A673 (cell line): ENCODE measurements around the gene GMDS. TPM values are rescaled to one million over a fixed set of nuclear protein-coding genes. Genes with fewer than 3 reads are reported as not detected.

Experiments
- BruUV-seq: library from RNA; stranded (reverse); fragments of 400-500 nt; replicated peaks from 2 replicates; lab custom pipeline; 2021; lab: Mats Ljungman, UMichigan
- CTCF ChIA-PET: fragments of 300-600 bp; sonication (Branson Sonifier 250); formaldehyde crosslinking; loops from one replicate; lab custom pipeline; 2022; ENCODE audit warnings: antibody characterized with exemption; lab: Charles Lee
- POLR2A ChIA-PET: fragments of 300-600 bp; sonication (Branson Sonifier 250); formaldehyde crosslinking; loops from one replicate; lab custom pipeline; 2022; ENCODE audit warnings: antibody characterized with exemption; ENCODE audit not compliant: low non-redundant PET; lab: Charles Lee
- DNase-seq: peaks from one replicate; pipeline ENCODE4 v3.0.0-alpha.2; 2015; ENCODE audit warnings: low spot score
- H3K27ac ChIP-seq: fragments of 200-600 bp; sonication (generic); 2 replicates; pipeline ENCODE4 v1.5.1; 2016; ENCODE audit warnings: mixed run types, low read depth, mild to moderate bottlenecking, mixed read lengths, antibody characterized with exemption, low read length; ENCODE audit not compliant: poor library complexity, severe bottlenecking
- H3K27me3 ChIP-seq: fragments of 200-600 bp; sonication (generic); replicated peaks from 2 replicates; pipeline ENCODE4 v1.6.1; 2017; ENCODE audit warnings: mixed run types, low read depth, mild to moderate bottlenecking, mixed read lengths, antibody characterized with exemption, low read length; ENCODE audit not compliant: insufficient read depth, poor library complexity
- H3K36me3 ChIP-seq: fragments of 200-600 bp; sonication (generic); 2 replicates; pipeline ENCODE4 v1.6.1; 2016; ENCODE audit warnings: mixed run types, mild to moderate bottlenecking, mixed read lengths, antibody characterized with exemption, low read length; ENCODE audit not compliant: insufficient read depth, poor library complexity, severe bottlenecking
- H3K4me1 ChIP-seq: fragments of 200-600 bp; sonication (generic); 2 replicates; pipeline ENCODE4 v1.6.1; 2017; ENCODE audit warnings: mixed run types, mild to moderate bottlenecking, mixed read lengths, antibody characterized with exemption, low read length; ENCODE audit not compliant: insufficient read depth, poor library complexity, severe bottlenecking
- H3K4me3 ChIP-seq: fragments of 200-600 bp; sonication (generic); 2 replicates; pipeline ENCODE4 v1.5.1; 2016; ENCODE audit warnings: low read depth, mixed run types, mild to moderate bottlenecking, mixed read lengths, low read length; ENCODE audit not compliant: poor library complexity, severe bottlenecking
- H3K9me3 ChIP-seq: fragments of 200-600 bp; sonication (generic); 2 replicates; pipeline ENCODE4 v1.6.1; 2016; ENCODE audit warnings: mixed run types, low read depth, mild to moderate bottlenecking, mixed read lengths, antibody characterized with exemption, low read length; ENCODE audit not compliant: poor library complexity, severe bottlenecking
- CTCF ChIP-seq: fragments of 300-800, 200-600 bp; sonication (generic); conservative IDR thresholded peaks from 2 replicates; pipeline ENCODE4 v1.5.1; 2017; ENCODE audit warnings: low read depth, mild to moderate bottlenecking, antibody characterized with exemption, low read length, moderate library complexity, mixed read lengths
- EZH2 ChIP-seq: fragments of 200-600 bp; sonication (generic); IDR thresholded peaks from 2 replicates; pipeline ENCODE4 v1.6.1; 2017; ENCODE audit warnings: borderline replicate concordance, low read depth, mild to moderate bottlenecking, mixed read lengths, antibody characterized with exemption, low read length; ENCODE audit not compliant: poor library complexity, severe bottlenecking
- intact Hi-C: fragments of 100-400 bp; cut with micrococcal nuclease; formaldehyde crosslinking; loops from one replicate; pipeline ENCODE4 v1.10.0; 2022; ENCODE audit not compliant: unreplicated experiment
- total RNA-seq: library from RNA; stranded (reverse); gene quantifications from 2 replicates; pipeline ENCODE4 v1.2.3, GENCODE V29; 2021

GMDS gene
- total RNA-seq, 1 experiment from 2014 or later: 15.2 TPM

GRCh38 chr6:2193931-2194330 lies 51.5 kb downstream of the GMDS start:
- intact Hi-C loops: no loop called here
- DNase-seq: no peak
- CTCF ChIA-PET: no interaction called here
- Histone ChIP-seq H3K27me3 (no peaks in the 10 kb centered on the region), H3K27ac (no peak overlapping the region), H3K36me3 (no peaks in the 10 kb centered on the region), H3K9me3 (no peaks in the 10 kb centered on the region), H3K4me3 (no peak overlapping the region), H3K4me1 (no peaks in the 10 kb centered on the region)
- POLR2A ChIA-PET: no interaction called here
- TF ChIP-seq CTCF (no peak), EZH2 (no peak)
- BruUV-seq: no TSS peak

GRCh38 chr6:2192976-2193375 lies 52.4 kb downstream of the GMDS start:
- H3K36me3 ChIP-seq: no peaks in the 10 kb centered on the region
- no peaks in the 10 kb centered on the region for H3K4me1 ChIP-seq
- intact Hi-C loops: no loop called here
- no peaks in the 10 kb centered on the region for H3K27me3 ChIP-seq
- H3K4me3 ChIP-seq: no peak overlapping the region
- ChIA-PET CTCF (no interaction called here), POLR2A (no interaction called here)
- TF ChIP-seq EZH2 (no peak), CTCF (no peak)
- BruUV-seq: no TSS peak
- DNase-seq: no peak
- no peak overlapping the region for H3K27ac ChIP-seq
- no peaks in the 10 kb centered on the region for H3K9me3 ChIP-seq

- TF ChIP-seq EZH2: no peak
- TF ChIP-seq CTCF: no peak
- ChIA-PET POLR2A (no interaction called here), CTCF (no interaction called here)
- no peaks in the 10 kb centered on the region for H3K9me3 ChIP-seq
- no peak for DNase-seq
- H3K4me3 ChIP-seq: no peak overlapping the region
- BruUV-seq: no TSS peak
- H3K27me3 ChIP-seq: no peaks in the 10 kb centered on the region
- H3K4me1 ChIP-seq: no peaks in the 10 kb centered on the region
- H3K36me3 ChIP-seq: no peaks in the 10 kb centered on the region
- intact Hi-C loops: no loop called here
- no peak overlapping the region for H3K27ac ChIP-seq
Measured at GRCh38 chr6:2191390-2191740, 54.0 kb downstream of the GMDS start.
